ENCODE data around the gene TRIM33.
"Not testable (repeated sequence)": the region's sequence is repeated elsewhere in the genome, so short reads cannot be mapped to it uniquely, and the experiment has no call there.

TRIM33 gene

GRCh38 chr1:114395863-114396262 lies 115.1 kb downstream of the TRIM33 start:
- DNase-seq (ENCODE audit: low read depth) = no peak
- no peak for TF ChIP-seq CTCF (conservative IDR thresholded peaks at IDR 0.05; ENCODE audit: low read length)
- no peak overlapping the region for H3K4me3 ChIP-seq (ENCODE audit: low read length)

GRCh38 chr1:114390960-114391359 lies 120.0 kb downstream of the TRIM33 start:
- no peak for TF ChIP-seq CTCF (conservative IDR thresholded peaks at IDR 0.05; ENCODE audit: low read length)
- no peak for DNase-seq (ENCODE audit: low read depth)
- H3K4me3 ChIP-seq (ENCODE audit: low read length) = no peak overlapping the region

- no peak for DNase-seq (ENCODE audit: low read depth)
- TF ChIP-seq CTCF (conservative IDR thresholded peaks at IDR 0.05; ENCODE audit: low read length) = no peak
- H3K4me3 ChIP-seq (ENCODE audit: low read length) = no peak overlapping the region
Measured at GRCh38 chr1:114390361-114390760, 120.6 kb downstream of the TRIM33 start.

- H3K4me3 ChIP-seq (ENCODE audit: low read length) = no peak overlapping the region
- DNase-seq (ENCODE audit: low read depth) = no peak
- no peak for TF ChIP-seq CTCF (conservative IDR thresholded peaks at IDR 0.05; ENCODE audit: low read length)
Measured at GRCh38 chr1:114388432-114389003, 122.5 kb downstream of the TRIM33 start.

GRCh38 chr1:114387585-114387984 lies 123.4 kb downstream of the TRIM33 start:
- H3K4me3 ChIP-seq (ENCODE audit: low read length); DNase-seq (ENCODE audit: low read depth): not testable (repeated sequence)

- no peak for TF ChIP-seq CTCF (conservative IDR thresholded peaks at IDR 0.05; ENCODE audit: low read length)
Measured at GRCh38 chr1:114387010-114387360, 124.0 kb downstream of the TRIM33 start.

GRCh38 chr1:114386129-114387009 lies 124.6 kb downstream of the TRIM33 start:
- H3K4me3 ChIP-seq (ENCODE audit: low read length) = no peak overlapping the region
- no peak for DNase-seq (ENCODE audit: low read depth)
- no peak for TF ChIP-seq CTCF (conservative IDR thresholded peaks at IDR 0.05; ENCODE audit: low read length)

More at GRCh38 chr1:114387010-114387360, 124.0 kb downstream of the TRIM33 start:
- DNase-seq (ENCODE audit: low read depth) = no peak
- no peak overlapping the region for H3K4me3 ChIP-seq (ENCODE audit: low read length)

All from AG10803 (cell line).